BJ (cell line): Measurements from ENCODE around the gene LAMP1. TPM values are rescaled to one million over a fixed set of nuclear protein-coding genes. Genes with fewer than 3 reads are reported as not detected.
"Not testable (repeated sequence)": the region's sequence is repeated elsewhere in the genome, so short reads cannot be mapped to it uniquely, and the experiment has no call there.

Source experiments
- CTCF ChIA-PET: fragments of 350-600 bp; formaldehyde crosslinking; extraction: SDS; loops from one replicate; lab custom pipeline; 2021; ENCODE audit warnings: antibody characterized with exemption, inconsistent platforms; lab: Yijun Ruan, JAX
- POLR2A ChIA-PET: fragments of 300-600 bp; sonication (Branson Sonifier 250); formaldehyde crosslinking; extraction: SDS; loops from one replicate; lab custom pipeline; 2021; ENCODE audit warnings: antibody characterized with exemption; lab: Charles Lee
- DNase-seq: peaks from one replicate; pipeline ENCODE4 v3.0.0-alpha.2; 2011; ENCODE audit warnings: low read depth
- H3K27me3 ChIP-seq: 2 replicates; pipeline ENCODE4 v1.6.0; 2011; ENCODE audit warnings: low read length; ENCODE audit not compliant: control insufficient read depth, insufficient read depth
- H3K36me3 ChIP-seq: 2 replicates; pipeline ENCODE4 v1.5.1; 2011; ENCODE audit warnings: low read length; ENCODE audit not compliant: control insufficient read depth, insufficient read depth
- H3K4me3 ChIP-seq: 2 replicates; pipeline ENCODE4 v1.5.1; 2011; ENCODE audit warnings: low read depth, mild to moderate bottlenecking, control low read depth, low read length
- CTCF ChIP-seq: IDR thresholded peaks from 2 replicates; pipeline ENCODE4 v1.5.1; 2011; ENCODE audit warnings: low read depth, mild to moderate bottlenecking, control low read depth, inconsistent platforms, low read length, moderate library complexity; ENCODE audit not compliant: insufficient read depth
- polyA plus RNA-seq: library from polyadenylated mRNA; depleted of rRNA; stranded (reverse); fragments of >200 nt; gene quantifications from 2 replicates; pipeline ENCODE4 v1.2.3, GENCODE V29; 2011

Gene LAMP1
- polyA plus RNA-seq, 1 experiment = 274 TPM

- no peak overlapping the region for H3K4me3 ChIP-seq
- no peaks in the 10 kb centered on the region for H3K27me3 ChIP-seq
- DNase-seq = no peak
- ChIA-PET POLR2A (no interaction called here), CTCF (no interaction called here)
- TF ChIP-seq CTCF = no peak
- H3K36me3 ChIP-seq = peaks cover 1% of the 10 kb centered on the region; the same call in 1 of the 2 replicates
Observed at GRCh38 chr13:113345486-113345885, 48.4 kb downstream of the LAMP1 start.

- POLR2A ChIA-PET, H3K36me3 ChIP-seq, DNase-seq, H3K4me3 ChIP-seq, H3K27me3 ChIP-seq, CTCF ChIA-PET: not testable (repeated sequence)
Observed at GRCh38 chr13:113347736-113348225, 50.7 kb downstream of the LAMP1 start.

GRCh38 chr13:113348591-113348990 lies 51.6 kb downstream of the LAMP1 start:
- Histone ChIP-seq H3K27me3 (no peaks in the 10 kb centered on the region), H3K4me3 (no peak overlapping the region), H3K36me3 (peaks cover 1% of the 10 kb centered on the region; the same call in 1 of the 2 replicates)
- no peak for TF ChIP-seq CTCF
- CTCF ChIA-PET = no interaction called here
- no peak for DNase-seq
- POLR2A ChIA-PET = no interaction called here

GRCh38 chr13:113349050-113349449 lies 52.0 kb downstream of the LAMP1 start:
- ChIA-PET CTCF (no interaction called here), POLR2A (no interaction called here)
- no peak overlapping the region for H3K4me3 ChIP-seq
- no peak for TF ChIP-seq CTCF
- no peak for DNase-seq
- H3K27me3 ChIP-seq = no peaks in the 10 kb centered on the region
- H3K36me3 ChIP-seq = peaks cover 1% of the 10 kb centered on the region; the same call in 1 of the 2 replicates

GRCh38 chr13:113349491-113349890 lies 52.5 kb downstream of the LAMP1 start:
- peaks cover 1% of the 10 kb centered on the region; the same call in 1 of the 2 replicates for H3K36me3 ChIP-seq
- POLR2A ChIA-PET = no interaction called here
- TF ChIP-seq CTCF = no peak
- H3K4me3 ChIP-seq = no peak overlapping the region
- H3K27me3 ChIP-seq = no peaks in the 10 kb centered on the region
- DNase-seq = no peak
- CTCF ChIA-PET = no interaction called here
